ENCODE results near the gene GMEB1.
A peak's percentile ranks its signal among the peaks of the same experiment; 100 is the strongest.
"Not testable (repeated sequence)": the region's sequence is repeated elsewhere in the genome, so short reads cannot be mapped to it uniquely, and the experiment has no call there.

The GMEB1 gene

DNA sequence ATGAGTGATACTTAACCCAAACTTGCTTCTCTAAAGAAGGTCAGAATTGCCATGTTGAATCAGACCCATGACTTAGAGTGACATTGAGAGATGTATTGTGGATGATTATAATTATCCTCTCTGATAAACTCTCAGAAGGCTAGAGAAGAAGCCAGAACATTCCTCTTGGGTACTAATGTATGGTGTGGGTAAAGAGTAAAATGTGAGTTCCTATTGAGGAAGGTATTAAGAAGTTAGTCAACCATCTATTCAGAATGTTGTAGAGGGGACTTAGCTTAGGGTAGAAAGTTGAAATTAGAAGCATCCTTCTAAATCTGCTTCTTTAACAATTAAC lies 7.3 kb downstream of the GMEB1 start:
- DNase-seq = no peak

DNA sequence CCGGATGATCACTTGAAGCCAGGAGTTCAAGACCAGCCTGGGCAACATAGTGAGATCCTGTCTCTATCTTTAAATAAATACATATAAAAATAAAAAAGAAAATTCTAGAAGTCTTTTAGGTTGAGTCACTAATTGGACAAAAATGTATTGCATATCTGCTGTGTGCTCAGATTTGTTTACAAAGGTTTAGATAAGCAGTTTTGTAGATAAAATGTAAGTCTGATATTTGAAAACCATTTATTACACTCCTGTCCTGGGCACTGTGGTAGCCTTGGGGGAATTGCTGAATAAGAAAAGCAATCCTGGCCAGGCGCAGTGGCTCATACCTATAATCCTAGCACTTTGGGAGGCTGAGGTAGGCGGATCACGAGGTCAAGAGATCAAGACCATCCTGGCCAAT lies 11.6 kb downstream of the GMEB1 start:
- DNase-seq = no peak

DNA sequence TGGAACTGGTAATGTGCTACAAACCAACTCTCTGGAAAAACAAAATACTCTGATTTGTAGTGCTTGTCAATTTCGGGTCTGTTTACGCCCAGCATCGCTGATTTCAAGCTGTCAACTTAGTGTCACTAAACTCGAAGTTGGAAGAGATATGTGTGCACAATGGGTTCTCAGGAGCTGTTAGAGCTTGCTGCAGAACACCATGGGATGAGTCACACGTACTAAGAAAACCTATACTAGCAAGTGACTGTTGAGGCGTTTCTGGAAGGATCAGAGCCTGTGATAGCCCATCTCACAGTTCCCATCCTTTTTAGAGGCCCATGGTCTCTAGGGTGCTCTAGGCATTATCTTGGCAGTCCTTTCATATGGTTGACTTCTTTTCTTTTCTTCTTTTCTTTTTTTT lies 14.3 kb downstream of the GMEB1 start:
- no peak for DNase-seq

DNA sequence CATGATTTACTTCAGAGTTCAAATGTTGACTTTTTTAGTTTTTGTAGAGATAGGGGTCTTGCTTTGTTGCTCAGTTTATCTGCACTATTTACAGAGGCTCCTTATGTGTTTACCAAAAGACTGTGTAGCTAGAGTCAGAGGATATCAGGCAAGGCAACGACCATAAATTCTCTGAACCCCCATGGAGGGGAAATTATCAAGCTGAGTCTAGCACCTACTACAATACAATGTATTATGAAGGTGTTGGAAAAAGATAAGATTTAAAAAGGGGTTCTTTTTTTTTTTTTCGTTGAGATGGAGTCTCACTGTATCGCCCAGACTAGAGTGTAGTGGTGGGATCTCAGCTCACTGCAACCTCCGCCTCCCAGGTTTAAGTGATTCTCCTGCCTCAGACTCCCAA lies 16.4 kb downstream of the GMEB1 start:
- DNase-seq = no peak

DNA sequence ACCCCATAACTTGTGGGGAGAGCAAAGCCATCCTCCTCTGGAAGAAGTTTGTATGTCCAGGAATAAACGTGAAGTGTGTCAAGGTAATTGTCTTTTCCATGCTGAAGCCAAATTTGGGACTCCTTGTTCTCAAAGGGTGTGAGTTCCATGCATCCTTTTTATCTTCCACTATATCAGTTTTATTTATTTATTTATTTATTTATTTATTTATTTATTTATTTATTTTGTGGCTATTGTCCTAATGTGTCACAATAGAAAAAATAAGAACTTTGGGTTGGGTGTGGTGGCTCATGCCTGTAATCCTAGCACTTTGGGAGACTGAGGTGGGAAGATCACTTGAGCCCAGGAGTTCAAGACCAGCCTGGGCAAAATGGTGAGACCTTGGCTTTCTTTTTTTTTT lies 23.0 kb downstream of the GMEB1 start:
- not testable (repeated sequence) for DNase-seq

DNA sequence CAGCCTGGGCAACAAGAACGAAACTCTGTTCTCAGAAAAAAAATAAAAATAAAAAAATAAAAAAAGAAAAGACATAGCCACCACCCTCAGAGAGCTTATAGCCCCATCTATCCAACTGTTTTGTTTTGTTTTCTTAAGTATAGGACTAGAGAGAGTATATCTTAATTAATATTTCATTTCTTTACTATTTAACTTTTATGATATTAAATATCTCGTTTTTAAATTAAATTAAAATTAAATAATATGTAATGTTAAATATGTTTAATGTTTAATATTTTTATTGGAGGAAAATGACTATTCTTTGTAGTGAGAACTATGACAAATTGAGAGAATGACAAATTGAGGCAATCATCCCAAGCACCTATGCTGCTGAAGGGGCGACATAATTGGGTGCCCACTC lies 35.0 kb downstream of the GMEB1 start:
- no peak for DNase-seq

DNA sequence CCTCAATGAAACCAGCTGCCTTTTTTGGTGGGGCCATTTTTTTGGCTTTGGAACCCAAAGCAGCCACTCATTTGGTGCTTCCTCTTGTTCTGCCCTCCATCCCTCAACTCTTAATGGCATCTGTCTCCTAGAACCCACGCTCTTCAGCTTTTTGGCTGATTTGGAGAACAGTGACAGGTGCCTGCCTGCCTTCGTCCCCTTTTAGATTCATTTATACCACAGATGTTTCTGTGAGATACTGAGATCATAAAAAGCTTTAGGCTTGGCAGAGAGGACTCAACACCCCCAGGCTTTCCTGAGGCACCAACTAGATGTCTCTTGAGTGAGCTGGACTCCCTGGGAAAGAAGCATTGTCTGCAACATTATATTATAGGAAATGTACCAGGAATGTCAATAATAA lies 47.8 kb downstream of the GMEB1 start:
- DNase-seq = no peak

DNA sequence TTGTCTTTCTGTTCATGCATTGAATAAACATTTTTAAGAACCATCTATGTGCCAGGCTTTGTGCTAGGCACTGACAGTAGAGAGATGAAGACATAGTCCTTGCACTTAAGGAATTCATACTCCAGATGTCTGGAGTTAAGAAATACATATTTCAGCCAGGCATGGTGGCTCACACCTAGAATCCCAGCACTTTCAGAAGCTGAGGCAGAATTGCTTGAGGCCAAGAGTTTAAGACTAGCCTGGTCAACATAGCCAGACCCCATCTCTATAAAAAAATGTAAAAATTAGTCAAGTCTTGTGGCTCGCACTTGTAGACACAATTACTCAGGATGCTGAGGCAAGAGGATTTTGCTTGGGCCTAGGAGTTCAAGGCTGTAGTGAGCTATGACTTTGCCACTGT lies 49.6 kb downstream of the GMEB1 start:
- no peak for DNase-seq

DNA sequence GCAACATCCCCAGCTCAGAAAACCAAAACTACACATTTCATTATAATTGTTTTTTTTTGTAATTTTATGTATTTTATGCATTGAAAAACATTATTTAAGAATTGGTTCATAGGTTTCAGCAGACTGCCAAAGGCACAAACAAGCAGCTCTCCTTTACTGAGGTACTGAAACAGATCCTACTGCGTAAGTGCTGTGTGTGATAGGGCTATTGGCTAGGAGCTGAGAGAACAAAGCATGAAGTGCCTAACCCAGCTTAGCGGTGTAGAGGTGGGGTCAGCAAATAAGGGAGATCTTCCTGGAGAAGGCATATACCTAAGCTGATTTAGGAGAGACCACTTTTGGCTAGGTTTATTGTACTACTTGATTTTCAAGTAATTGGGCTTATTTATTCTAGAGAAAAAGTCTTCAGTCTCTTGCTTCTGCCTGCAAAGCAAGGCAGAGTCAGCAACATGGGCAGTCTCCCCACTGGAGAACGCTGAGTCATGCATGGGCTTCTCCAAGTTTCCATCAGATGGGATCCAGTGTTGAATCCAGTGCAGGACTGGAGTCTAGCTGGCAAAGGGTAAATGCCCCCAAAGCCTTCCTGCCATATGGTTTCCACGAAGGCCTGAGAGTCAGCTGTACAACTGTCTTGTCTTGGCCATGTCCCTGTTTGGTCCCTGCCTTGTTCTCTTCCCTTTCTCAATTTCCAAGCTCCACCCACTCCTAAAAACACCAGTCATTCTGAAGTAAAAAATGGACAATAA lies 50.2 kb downstream of the GMEB1 start:
- no peak for DNase-seq

DNA sequence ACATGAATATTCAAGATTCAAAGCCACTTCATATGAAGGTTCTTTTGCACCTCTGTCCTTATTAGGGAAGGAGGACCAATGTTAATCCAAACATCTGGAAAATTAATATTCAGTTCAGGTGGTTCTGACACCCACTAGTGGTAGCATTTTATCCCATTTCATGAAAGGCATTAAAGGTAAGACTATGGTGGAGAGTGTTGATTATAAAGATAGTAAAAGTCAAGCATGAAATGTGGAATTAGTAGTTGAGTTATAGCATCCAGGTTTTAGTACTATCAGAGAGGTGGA lies 50.7 kb downstream of the GMEB1 start:
- no peak for DNase-seq

DNA sequence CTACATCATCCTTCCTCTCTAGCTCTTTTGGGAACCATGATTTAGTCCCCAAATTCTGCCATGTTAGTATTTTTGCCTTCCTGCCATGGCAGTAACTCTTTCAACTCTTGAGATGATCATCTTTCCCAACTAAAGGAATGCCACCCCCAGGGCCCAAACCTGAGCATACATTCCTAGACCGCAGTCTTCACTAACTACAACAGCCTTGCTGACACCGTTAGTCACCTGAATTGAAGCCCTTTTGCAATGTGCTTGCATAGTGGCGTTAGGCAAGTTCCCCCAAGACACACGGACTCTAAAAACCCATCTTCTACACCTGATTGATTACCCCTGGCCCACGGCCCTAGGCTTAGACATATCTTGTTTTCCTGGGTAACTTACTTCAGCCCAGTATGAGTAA lies 51.8 kb downstream of the GMEB1 start:
- no peak for DNase-seq

DNA sequence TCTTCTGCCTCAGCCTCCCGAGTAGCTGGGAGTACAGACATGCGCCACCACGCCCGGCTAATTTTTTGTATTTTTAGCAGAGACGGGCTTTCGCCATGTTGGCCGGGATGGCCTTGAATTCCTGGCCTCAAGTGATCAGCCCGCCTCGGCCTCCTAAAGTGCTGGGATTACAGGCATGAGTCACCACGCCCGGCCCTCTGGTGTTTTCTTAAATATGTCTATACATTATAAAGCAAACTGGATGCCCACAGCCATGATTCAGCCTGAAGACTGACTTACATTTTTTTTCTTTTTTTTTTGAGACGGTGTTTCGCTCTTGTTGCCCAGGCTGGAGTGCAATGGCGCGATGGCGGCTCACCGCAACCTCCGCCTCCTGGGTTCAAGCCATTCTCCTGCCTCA lies 53.3 kb downstream of the GMEB1 start:
- not testable (repeated sequence) for DNase-seq

DNA sequence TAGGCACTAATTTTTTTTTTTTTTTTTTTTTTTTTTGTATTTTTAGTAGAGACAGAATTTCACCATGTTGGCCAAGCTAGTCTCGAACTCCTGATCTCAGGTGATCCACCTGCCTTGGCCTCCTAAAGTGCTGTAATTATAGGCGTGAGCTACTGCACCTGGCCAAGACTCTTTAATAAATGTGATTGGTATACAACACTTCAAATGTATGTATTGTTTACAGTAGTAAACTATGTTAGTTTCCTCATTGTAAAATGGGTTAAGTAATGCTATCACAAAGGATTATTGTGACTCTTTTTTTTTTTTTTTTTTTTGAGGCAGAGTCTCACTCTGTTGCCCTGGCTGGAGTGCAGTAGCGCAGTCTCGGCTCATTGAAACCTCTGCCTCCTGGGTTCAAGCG lies 56.8 kb downstream of the GMEB1 start:
- DNase-seq = not testable (repeated sequence)

DNA sequence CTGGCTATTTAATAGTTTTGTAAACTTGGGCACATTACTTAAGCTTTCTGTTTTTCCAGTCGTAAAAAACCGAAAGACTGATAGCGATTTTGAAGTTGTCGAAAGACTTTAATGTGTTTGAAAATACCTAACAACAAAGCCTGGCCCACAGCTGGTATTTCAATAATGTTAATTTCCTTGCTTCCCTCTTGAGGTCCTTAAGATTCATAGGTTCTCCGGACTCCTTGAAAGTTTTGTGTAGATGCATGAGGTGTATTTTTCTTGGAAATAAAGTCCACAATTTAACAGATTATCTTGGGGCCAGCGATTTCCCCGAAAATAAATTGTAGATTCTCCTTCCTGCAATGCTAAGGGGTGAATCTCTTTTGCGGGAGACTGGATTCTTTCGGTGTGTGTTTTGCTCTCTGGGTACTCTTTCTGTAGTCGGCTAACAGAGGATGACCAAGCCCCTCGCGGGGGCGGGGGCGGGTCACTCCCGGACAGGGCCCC lies 67.4 kb downstream of the GMEB1 start:
- DNase-seq = no peak

DNA sequence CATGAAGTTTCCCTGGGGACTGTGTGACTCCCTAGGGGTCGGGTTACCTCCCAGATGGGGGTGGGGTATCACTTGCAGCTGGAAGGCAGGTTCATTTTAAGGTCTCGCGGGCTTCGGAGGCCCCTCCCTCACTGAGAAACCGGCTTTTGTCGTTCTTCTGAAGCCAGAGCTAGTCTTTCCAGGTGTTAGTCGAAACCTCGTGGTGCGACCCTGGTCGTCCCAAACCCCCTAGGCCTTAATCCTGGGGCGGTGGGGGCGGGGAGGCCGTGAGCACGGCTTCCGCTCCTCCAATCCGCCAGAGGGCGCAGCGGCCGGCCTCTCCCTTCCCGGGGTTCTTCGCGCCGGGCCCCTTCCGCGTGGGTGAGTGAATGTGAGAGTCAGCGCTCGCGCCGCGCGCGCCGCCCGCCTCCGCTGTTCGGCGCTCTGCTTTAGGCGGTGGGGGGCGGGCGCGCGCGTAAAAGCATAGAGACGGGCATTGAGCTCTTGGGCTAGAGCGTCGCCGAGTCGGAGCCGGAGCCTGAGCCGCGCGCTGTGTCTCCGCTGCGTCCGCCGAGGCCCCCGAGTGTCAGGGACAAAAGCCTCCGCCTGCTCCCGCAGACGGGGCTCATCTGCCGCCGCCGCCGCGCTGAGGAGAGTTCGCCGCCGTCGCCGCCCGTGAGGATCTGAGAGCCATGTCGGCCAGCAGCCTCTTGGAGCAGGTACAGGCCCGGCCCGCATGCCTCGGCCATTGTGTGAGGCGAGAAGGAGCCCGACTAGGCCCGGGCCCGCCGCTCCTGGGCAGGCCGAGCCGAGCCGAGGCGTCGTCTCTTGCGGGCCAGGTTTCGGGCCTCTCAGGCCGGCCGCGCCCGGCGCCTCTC lies 68.1 kb downstream of the GMEB1 start, which contains the start of gene YTHDF2:
Gene YTHDF2 (plus strand): TSS at position 491 of the 857 bp plus-strand sequence. CDS start 181 bp downstream, at position 672.
- peak; percentile 99 for DNase-seq

DNA sequence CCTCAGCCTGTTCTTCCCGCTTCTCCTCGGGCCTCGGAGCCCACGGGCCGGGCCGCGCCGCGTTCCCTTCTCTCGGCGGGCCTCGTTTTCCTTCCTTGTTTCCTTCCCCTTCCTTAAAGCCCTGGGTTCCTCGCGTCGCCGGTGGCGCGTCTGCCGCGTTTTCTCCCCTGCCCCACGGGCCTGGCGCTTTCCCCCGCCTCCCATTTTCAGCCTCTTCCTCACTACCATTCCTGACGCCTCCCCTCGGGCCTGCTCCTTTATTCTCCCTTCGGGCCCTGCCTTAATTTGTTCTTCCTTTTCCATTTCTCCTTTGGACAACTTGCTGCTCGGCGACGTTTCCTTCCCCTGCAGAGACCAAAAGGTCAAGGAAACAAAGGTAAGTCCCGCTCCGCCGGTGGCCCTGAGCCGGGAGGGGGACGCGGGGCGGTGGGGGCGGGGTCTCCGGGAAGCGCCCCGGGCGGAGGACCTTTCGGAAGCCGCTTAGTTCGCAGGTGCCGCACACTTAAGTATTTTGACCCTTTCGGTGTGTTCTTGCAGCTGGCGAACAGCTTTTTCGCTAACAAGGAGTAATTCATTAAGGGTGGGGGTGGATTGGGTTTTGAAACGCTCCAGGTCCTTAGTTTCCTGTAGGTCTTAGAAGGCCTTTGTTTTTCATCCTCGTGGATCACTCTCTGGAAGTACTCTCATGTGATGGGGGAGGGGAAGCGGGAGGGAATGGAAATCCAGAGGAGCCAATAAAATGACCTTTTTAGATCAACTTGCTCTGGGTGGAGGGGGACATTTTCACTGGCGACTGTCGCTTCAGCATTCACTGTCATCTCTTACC lies 68.9 kb downstream of the GMEB1 start:
- DNase-seq = peak; percentile 82

DNA sequence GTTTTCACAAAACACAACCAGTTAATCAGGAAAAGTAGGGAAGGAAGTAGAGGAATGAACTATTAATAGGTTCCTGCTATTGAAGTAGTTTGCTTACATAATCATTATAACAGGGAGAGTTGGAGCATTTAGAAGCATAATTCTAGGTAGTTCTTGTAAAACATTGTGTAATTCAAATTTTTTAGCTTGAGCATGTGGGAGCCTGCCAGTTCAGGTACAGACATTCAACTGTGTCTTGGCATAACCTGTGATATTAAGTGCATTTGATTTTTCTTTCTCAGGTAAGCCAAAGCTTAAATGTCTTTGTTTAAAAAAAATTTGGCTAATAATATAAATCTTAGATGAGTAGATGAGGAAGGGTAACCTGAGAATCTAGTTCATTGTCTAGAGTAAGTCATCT lies 71.5 kb downstream of the GMEB1 start:
- DNase-seq = no peak

DNA sequence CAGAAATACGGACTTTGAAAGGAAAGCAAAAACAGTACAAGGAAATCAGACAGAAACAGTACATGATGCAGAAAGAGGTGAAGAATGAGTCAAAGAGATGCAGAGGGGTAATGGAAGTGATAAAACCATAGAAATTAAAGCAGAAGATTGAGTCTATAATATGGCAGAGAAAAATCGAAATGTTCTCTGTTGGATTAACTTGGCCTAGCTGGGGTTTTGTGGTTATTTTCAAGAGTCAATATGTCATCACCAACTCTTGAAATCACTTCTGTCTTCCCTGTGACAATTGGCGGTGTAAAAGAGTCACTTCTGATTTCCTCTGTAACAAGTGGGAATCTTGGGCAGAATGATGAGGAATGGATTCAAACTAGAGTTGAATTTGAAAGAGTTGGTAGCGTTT lies 75.6 kb downstream of the GMEB1 start:
- no peak for DNase-seq

DNA sequence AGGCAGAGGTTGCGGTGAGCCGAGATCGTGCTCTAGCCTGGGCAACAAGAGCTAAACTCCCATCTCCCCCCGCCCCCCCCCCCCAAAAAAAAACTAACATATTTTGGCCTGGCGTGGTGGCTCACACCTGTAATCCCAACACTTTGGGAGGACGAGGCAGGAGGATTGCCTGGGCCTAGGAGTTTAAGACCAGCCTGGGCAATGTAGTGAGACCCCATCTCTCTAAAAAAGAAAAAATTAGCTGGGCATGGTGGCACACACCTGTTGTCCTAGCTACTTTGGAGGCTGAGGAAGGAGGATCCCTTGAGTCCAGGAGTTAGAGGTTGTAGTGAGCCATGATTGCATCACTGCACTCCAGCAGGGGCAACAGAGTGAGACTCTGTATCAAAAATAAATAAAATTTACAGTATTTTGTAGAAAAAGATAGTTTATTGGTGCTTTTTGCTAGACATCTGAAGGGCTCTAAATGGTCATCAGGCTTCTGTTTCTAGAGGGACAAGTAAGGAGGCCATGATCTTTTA lies 77.1 kb downstream of the GMEB1 start:
- no peak for DNase-seq

DNA sequence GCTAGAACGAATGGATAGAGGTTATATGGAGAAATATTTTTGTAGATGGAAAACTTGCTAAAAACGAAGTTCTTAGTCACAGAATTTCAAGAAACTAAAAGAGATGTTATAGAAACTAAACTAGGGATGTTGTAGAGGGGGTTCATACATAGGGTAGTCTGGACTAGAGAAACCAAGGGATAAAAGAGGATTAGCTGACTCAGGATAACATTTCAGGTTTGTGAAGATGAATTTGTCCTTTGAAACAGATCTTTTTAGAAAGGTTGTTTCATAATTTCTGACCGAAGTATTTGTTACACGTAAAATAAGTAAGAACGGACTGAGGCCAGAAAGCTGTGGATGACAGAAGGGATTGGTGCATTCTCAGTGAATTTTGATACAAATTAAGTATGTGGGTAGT lies 81.7 kb downstream of the GMEB1 start:
- no peak for DNase-seq

DNA sequence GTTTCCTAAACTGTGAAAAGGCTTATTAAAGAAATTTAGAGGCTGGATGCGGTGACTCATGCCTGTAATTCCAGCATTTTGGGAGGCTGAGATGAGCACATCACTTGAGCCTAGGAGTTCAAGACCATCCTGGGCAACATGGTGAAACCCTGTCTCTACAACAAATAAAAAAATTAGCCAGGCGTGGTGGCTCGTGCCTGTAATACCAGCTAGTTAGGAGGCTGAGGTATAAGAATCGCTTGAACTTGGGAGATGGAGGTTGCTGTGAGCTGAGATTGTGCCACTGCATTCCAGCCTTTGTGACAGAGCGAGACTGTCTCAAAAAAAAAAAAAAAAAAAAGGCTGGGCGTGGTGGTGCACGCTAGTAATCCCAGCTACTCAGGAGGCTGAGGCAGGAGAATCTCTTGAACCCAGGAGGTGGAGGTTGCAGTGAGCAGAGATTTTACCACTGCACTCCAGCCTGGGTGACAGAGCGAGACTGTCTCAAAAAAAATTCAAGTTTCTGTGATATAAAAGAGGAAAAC lies 82.2 kb downstream of the GMEB1 start:
- not testable (repeated sequence) for DNase-seq

DNA sequence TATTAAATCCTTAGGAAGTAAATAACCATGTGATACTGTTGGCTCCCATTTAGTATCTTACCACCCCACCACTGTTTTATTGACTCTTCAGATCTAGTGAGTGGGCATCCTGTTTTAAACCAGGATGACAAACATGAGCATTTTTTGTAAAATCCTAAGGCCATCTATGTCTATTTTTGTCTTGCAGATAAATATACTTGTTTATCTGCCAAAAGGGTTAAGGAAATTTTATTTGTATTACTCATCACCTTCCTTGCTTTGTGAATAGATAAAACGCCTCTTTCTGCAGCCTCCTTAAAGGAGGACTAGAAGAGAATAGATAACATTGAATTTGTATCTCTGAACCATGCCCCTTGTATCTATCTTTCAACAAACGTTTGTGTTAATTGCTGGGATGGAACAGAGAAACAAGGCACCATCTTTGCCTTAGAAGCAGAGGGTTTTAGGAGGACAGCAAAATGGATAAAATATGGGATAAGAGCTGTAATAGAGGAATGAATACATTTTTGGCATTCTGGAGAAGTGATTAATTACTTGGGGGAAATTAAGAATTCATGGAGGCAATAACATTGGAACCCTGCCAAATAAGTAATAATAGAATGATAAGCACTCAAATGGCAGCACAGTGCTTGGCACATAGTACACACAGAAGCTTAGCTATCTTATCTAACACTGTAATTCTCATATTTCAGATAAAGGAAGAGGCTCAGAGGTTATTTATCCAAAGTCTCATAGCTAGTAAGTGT lies 82.9 kb downstream of the GMEB1 start:
- DNase-seq = no peak
